ENCODE measurements around the gene OPHN1. TPM values are rescaled to one million over a fixed set of nuclear protein-coding genes. Genes with fewer than 3 reads are reported as not detected.

Gene OPHN1
- total and polyA plus RNA-seq, 10 of the 15 experiments (the other 5 are each of a cell fraction or from before 2014, with no cell fraction given), result under 0.01 to 0.03 (median 0.03) TPM; not detected in 6

DNA sequence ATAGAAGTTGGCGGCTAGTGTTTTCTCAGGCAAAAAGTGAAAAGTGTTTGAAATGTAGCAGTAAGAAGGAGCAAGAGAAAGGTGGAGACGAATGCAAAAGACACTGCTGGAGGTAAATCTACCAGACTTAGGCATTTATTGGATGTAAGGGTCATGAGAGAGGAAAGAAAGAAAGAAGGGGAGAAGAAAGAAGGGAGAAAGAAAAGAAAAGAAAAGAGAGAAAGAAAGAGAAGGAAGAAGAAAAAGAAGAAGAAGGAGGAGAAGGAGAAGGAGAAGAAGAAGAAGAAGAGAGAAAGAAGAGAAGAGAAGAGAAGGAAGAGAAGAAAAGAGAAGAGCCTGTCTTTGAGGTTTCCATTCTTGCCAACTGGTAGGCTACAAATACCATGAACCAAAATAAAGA lies 31.2 kb downstream of the OPHN1 start:
- H3K4me2 ChIP-seq (ENCODE audit: control insufficient read depth, insufficient read depth), result no peak overlapping the region
- SMC1A ChIA-PET (ENCODE audit: uncharacterized antibody, unreplicated experiment), result no interaction called here
- RAD21 ChIA-PET (ENCODE audit: unreplicated experiment), result no interaction called here
- DNase-seq (ENCODE audit: low read depth, low spot score), result no peak
- POLR2A ChIA-PET, result no interaction called here
- H4K20me1 ChIP-seq (ENCODE audit: control insufficient read depth, insufficient read depth), result no peaks in the 10 kb centered on the region
- H3K36me3 ChIP-seq (ENCODE audit: control insufficient read depth in 2 of 2, insufficient read depth in 2 of 2, low read length in 1 of 2), result no peaks in the 10 kb centered on the region
- no peaks in the 10 kb centered on the region for H3K4me1 ChIP-seq (ENCODE audit: control insufficient read depth, insufficient read depth, low read length)
- no peak overlapping the region for H2AFZ ChIP-seq (ENCODE audit: control insufficient read depth, low read depth, low read length)
- in situ Hi-C loops (cut with MboI), result no loop called here
- intact Hi-C loops (cut with micrococcal nuclease; ENCODE audit: unreplicated experiment), result no loop called here
- no peaks in the 10 kb centered on the region for H3K9me3 ChIP-seq (replicated peaks; ENCODE audit: control insufficient read depth, insufficient read depth, low read length)
- FAIRE-seq, result no peak
- no peak overlapping the region for H3K9ac ChIP-seq (ENCODE audit: control insufficient read depth, insufficient read depth, low read length)
- H3K79me2 ChIP-seq (ENCODE audit: control insufficient read depth, insufficient read depth, low read length), result no peaks in the 10 kb centered on the region
- WGBS (ENCODE audit: insufficient coverage, insufficient replicate concordance, low lambda C conversion rate, missing lambda C conversion rate), result 53% methylated on average over 2 of the region's 2 CpGs
- no peak for ATAC-seq
- no peak overlapping the region for H3K27ac ChIP-seq (ENCODE audit: control insufficient read depth, insufficient read depth)
- no TSS peak for BruUV-seq (replicated peaks)
- TF ChIP-seq NFIC (IDR thresholded peaks at IDR 0.05; ENCODE audit: low read depth, low read length) (no peak), YBX1 (IDR thresholded peaks at IDR 0.05) (no peak), RAD51 (IDR thresholded peaks at IDR 0.05) (no peak), RAD21 (IDR thresholded peaks at IDR 0.05; ENCODE audit: insufficient read depth, low read depth, low read length) (no peak), BCL11A (IDR thresholded peaks at IDR 0.05; ENCODE audit: low read depth, low read length) (no peak), JUND (IDR thresholded peaks at IDR 0.05; ENCODE audit: low read depth, low read length) (no peak), ZSCAN29 (IDR thresholded peaks at IDR 0.05) (no peak), PAX5 (IDR thresholded peaks at IDR 0.05; ENCODE audit: borderline replicate concordance, low read depth, low read length) (no peak), SPI1 (IDR thresholded peaks at IDR 0.05; ENCODE audit: borderline replicate concordance, insufficient read depth, low read depth, low read length) (no peak), HDGF (IDR thresholded peaks at IDR 0.05) (no peak), TBL1XR1 (IDR thresholded peaks at IDR 0.05; ENCODE audit: low read depth, low read length) (no peak)
- TF ChIP-seq, protein P1, sequence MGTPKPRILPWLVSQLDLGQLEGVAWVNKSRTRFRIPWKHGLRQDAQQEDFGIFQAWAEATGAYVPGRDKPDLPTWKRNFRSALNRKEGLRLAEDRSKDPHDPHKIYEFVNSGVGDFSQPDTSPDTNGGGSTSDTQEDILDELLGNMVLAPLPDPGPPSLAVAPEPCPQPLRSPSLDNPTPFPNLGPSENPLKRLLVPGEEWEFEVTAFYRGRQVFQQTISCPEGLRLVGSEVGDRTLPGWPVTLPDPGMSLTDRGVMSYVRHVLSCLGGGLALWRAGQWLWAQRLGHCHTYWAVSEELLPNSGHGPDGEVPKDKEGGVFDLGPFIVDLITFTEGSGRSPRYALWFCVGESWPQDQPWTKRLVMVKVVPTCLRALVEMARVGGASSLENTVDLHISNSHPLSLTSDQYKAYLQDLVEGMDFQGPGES (IDR thresholded peaks at IDR 0.05), result no peak
- TF ChIP-seq, protein P2, sequence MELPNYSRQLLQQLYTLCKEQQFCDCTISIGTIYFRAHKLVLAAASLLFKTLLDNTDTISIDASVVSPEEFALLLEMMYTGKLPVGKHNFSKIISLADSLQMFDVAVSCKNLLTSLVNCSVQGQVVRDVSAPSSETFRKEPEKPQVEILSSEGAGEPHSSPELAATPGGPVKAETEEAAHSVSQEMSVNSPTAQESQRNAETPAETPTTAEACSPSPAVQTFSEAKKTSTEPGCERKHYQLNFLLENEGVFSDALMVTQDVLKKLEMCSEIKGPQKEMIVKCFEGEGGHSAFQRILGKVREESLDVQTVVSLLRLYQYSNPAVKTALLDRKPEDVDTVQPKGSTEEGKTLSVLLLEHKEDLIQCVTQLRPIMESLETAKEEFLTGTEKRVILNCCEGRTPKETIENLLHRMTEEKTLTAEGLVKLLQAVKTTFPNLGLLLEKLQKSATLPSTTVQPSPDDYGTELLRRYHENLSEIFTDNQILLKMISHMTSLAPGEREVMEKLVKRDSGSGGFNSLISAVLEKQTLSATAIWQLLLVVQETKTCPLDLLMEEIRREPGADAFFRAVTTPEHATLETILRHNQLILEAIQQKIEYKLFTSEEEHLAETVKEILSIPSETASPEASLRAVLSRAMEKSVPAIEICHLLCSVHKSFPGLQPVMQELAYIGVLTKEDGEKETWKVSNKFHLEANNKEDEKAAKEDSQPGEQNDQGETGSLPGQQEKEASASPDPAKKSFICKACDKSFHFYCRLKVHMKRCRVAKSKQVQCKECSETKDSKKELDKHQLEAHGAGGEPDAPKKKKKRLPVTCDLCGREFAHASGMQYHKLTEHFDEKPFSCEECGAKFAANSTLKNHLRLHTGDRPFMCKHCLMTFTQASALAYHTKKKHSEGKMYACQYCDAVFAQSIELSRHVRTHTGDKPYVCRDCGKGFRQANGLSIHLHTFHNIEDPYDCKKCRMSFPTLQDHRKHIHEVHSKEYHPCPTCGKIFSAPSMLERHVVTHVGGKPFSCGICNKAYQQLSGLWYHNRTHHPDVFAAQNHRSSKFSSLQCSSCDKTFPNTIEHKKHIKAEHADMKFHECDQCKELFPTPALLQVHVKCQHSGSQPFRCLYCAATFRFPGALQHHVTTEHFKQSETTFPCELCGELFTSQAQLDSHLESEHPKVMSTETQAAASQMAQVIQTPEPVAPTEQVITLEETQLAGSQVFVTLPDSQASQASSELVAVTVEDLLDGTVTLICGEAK (IDR thresholded peaks at IDR 0.05; ENCODE audit: borderline replicate concordance), result no peak
- CTCF ChIA-PET, result no interaction called here
- no peaks in the 10 kb centered on the region for H3K27me3 ChIP-seq (replicated peaks in 1 of 2; ENCODE audit: control insufficient read depth in 2 of 2, insufficient read depth in 2 of 2, low read length in 1 of 2)
- H3K4me3 ChIP-seq, result no peak overlapping the region
